KMS-11 (cell line): ENCODE results near the gene RAD51D.

Source experiments
- H2AFZ ChIP-seq: fragments of 200-600 bp; sonication (generic); 2 replicates; pipeline ENCODE4 v1.6.1; 2016; ENCODE audit warnings: antibody characterized with exemption, mixed run types, low read depth
- H3K27ac ChIP-seq: fragments of 200-600 bp; sonication (generic); 2 replicates; pipeline ENCODE4 v1.6.1; 2016; ENCODE audit warnings: mild to moderate bottlenecking, mixed run types
- H3K27me3 ChIP-seq: fragments of 200-600 bp; sonication (generic); 2 replicates; pipeline ENCODE4 v1.6.1; 2017; ENCODE audit warnings: mild to moderate bottlenecking, low read depth, mixed run types, moderate library complexity; ENCODE audit not compliant: insufficient read depth
- H3K36me3 ChIP-seq: fragments of 200-600 bp; sonication (generic); 2 replicates; pipeline ENCODE4 v1.6.1; 2017; ENCODE audit warnings: mild to moderate bottlenecking, mixed run types; ENCODE audit not compliant: insufficient read depth
- H3K4me1 ChIP-seq: fragments of 200-600 bp; sonication (generic); 2 replicates; pipeline ENCODE4 v1.6.1; 2016; ENCODE audit warnings: mild to moderate bottlenecking, low read depth, mixed run types; ENCODE audit not compliant: poor library complexity, severe bottlenecking
- H3K4me2 ChIP-seq: fragments of 200-600 bp; sonication (generic); 2 replicates; pipeline ENCODE4 v1.7.0; 2016; ENCODE audit warnings: mild to moderate bottlenecking, mixed run types
- H3K4me3 ChIP-seq: fragments of 200-600 bp; sonication (generic); IDR thresholded peaks from 2 replicates; pipeline ENCODE4 v1.6.1; 2017; ENCODE audit warnings: low read depth, low read length, mixed read lengths; ENCODE audit not compliant: insufficient read depth
- H3K79me2 ChIP-seq: fragments of 200-600 bp; sonication (generic); 2 replicates; pipeline ENCODE4 v1.6.1; 2016; ENCODE audit warnings: low read depth, mixed run types; ENCODE audit not compliant: insufficient read depth
- H3K9ac ChIP-seq: fragments of 200-600 bp; sonication (generic); 2 replicates; pipeline ENCODE4 v1.6.1; 2016; ENCODE audit warnings: mild to moderate bottlenecking, mixed run types
- H4K20me1 ChIP-seq: fragments of 200-600 bp; sonication (generic); 2 replicates; pipeline ENCODE4 v1.6.1; 2016; ENCODE audit warnings: mild to moderate bottlenecking, mixed run types; ENCODE audit not compliant: insufficient read depth
- CTCF ChIP-seq: fragments of 200-600 bp; sonication (generic); conservative IDR thresholded peaks from 2 replicates; pipeline ENCODE4 v1.6.1; 2017; ENCODE audit warnings: low read depth, mild to moderate bottlenecking, antibody characterized with exemption, low read length, moderate library complexity, mixed read lengths

The RAD51D gene

GRCh38 chr17:35146214-35146833, 26.7 kb upstream of the RAD51D start:
- no peak overlapping the region for H2AFZ ChIP-seq
- no peaks in the 10 kb centered on the region for H3K36me3 ChIP-seq
- peaks cover 6% of the 10 kb centered on the region for H3K79me2 ChIP-seq
- H3K4me1 ChIP-seq, result no peaks in the 10 kb centered on the region
- no peaks in the 10 kb centered on the region for H4K20me1 ChIP-seq
- no peak overlapping the region for H3K9ac ChIP-seq
- no peak overlapping the region for H3K27ac ChIP-seq
- no peaks in the 10 kb centered on the region for H3K27me3 ChIP-seq
- no peak for TF ChIP-seq CTCF
- no peak overlapping the region for H3K4me2 ChIP-seq
- no peak overlapping the region for H3K4me3 ChIP-seq

GRCh38 chr17:35144840-35145239, 25.2 kb upstream of the RAD51D start:
- Histone ChIP-seq H3K27me3 (no peaks in the 10 kb centered on the region), H3K4me2 (no peak overlapping the region), H3K79me2 (peaks cover 21% of the 10 kb centered on the region), H2AFZ (no peak overlapping the region), H3K36me3 (no peaks in the 10 kb centered on the region), H3K4me1 (peaks cover 9% of the 10 kb centered on the region), H3K27ac (no peak overlapping the region), H3K4me3 (no peak overlapping the region), H3K9ac (no peak overlapping the region), H4K20me1 (no peaks in the 10 kb centered on the region)
- no peak for TF ChIP-seq CTCF

- 0 out of 2 replicates have a peak overlapping the region, but pooled peaks have one; percentile 13 for H3K4me2 ChIP-seq
- H3K79me2 ChIP-seq, result peaks cover 29% of the 10 kb centered on the region
- H4K20me1 ChIP-seq, result no peaks in the 10 kb centered on the region
- H2AFZ ChIP-seq, result peak overlapping the region; percentile 66; the same call in 1 of the 2 replicates
- H3K9ac ChIP-seq, result peak overlapping the region; percentile 89; the same call in 1 of the 2 replicates
- H3K36me3 ChIP-seq, result no peaks in the 10 kb centered on the region; the same call in 1 of the 2 replicates
- H3K27me3 ChIP-seq, result no peaks in the 10 kb centered on the region
- H3K4me3 ChIP-seq, result no peak overlapping the region
- H3K27ac ChIP-seq, result no peak overlapping the region
- H3K4me1 ChIP-seq, result peaks cover 9% of the 10 kb centered on the region
- 0 out of 2 replicates have a peak, but pooled peaks have one; percentile 12 for TF ChIP-seq CTCF
Observed at GRCh38 chr17:35142467-35142796, 22.8 kb upstream of the RAD51D start.

GRCh38 chr17:35141681-35142466, 22.2 kb upstream of the RAD51D start, which contains the start of gene NLE1:
NLE1 (minus strand) TSS chr17:35142303; CDS start chr17:35142275, 28 bp downstream.
- peak within 1 kb of the TSS; percentile 66 for H2AFZ ChIP-seq
- H4K20me1 ChIP-seq, result no peaks in the 10 kb centered on the region
- H3K79me2 ChIP-seq, result peaks cover 29% of the 10 kb centered on the region
- peak within 1 kb of the TSS; percentile 99 for H3K4me2 ChIP-seq
- H3K4me1 ChIP-seq, result peaks cover 9% of the 10 kb centered on the region
- H3K27me3 ChIP-seq, result no peaks in the 10 kb centered on the region
- peak within 1 kb of the TSS; percentile 45 for H3K27ac ChIP-seq
- peak within 1 kb of the TSS; percentile 89 for H3K9ac ChIP-seq
- peak; percentile 66 for TF ChIP-seq CTCF
- peaks cover 5% of the 10 kb centered on the region; the same call in 1 of the 2 replicates for H3K36me3 ChIP-seq
- H3K4me3 ChIP-seq, result no peak within 1 kb of the TSS
